NCI-H524 treated with DMSO at 0.1 percent for 48 hours (cell line): ENCODE data around the gene ASCC1.
"Not testable (repeated sequence)": the region's sequence is repeated elsewhere in the genome, so short reads cannot be mapped to it uniquely, and the experiment has no call there.

Experiments used
- DNase-seq: peaks from one replicate; lab custom pipeline; 2025; lab: John Stamatoyannopoulos, UW

ASCC1 gene

DNA sequence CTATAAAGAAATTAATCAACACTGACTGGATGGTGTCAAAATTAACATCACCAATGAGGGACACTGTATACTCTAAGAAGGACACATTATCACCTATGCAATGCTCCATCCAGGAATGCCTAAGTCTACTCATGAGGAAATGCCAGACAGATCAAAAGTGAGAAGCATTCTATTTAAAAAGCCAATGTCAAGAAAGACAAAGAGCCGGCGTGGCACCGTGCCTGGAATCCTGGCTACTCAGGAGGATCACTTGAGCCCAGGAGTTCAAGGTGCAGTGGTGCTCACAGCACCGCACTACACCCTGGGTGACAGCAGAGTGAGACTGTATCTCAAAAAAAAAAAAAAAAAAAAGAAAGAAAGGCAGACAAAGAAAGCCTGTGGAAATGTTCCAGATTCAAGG lies 45.8 kb downstream of the ASCC1 start:
- DNase-seq = no peak

GRCh38 chr10:72167118-72167517 lies 49.0 kb downstream of the ASCC1 start:
- DNase-seq = no peak

- no peak for DNase-seq
These were observed 51.5 kb downstream of the ASCC1 start for GRCh38 chr10:72164617-72165016.

DNA sequence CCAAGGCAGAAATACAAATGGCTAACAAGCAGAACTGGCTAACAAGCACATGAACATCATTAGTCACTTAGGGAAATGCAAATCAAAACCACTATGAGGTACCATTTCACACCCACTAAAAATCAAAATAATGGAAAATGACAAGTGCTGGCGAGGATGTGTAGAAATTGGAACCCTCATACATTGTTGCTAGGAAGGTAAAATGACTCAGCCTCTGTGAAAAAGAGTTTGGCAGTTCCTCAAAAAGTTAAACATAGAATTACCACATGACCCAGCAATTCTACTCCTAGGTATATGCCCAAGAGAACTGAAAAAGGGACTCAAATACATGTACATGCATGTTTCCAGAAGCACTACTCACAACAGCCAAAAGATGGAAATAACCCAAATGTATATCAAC lies 53.1 kb downstream of the ASCC1 start:
- DNase-seq = no peak

DNA sequence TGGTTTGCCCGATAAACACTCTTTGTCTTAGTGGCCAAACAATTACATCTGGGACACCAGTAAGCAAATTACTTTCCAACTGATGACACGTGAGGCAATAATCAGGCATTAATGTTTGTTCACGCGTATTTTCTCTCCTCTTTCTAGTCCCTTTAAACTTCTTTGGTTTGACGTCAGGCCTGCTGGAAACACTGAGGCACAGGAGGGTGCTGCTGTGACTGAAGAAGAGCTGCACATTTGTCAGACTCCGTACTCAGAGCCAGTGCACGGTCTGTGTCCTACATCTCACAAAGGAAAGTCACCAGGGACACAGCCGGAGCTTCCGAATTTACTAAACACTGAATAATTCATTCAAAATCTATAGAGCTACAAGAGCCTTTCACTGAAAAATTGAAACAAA lies 57.9 kb downstream of the ASCC1 start:
- no peak for DNase-seq

DNA sequence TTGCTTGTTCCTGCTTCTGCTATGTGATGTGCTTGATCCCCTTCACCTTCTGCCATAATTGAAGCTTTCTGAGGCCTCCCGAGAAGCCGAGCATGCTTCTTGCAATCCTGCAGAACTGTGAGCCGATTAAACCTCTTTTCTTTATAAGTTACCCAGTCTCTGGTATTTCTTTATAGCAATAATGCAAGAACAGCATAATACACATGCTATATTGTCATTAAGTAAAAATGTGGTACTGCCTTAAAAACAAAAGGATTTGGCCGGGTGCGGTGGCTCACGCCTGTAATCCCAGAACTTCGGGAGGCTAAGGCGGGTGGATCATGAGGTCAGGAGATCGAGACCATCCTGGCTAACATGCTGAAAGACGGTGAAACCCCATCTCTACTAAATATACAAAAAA lies 59.9 kb downstream of the ASCC1 start:
- DNase-seq = no peak

GRCh38 chr10:72152286-72152685 lies 63.8 kb downstream of the ASCC1 start:
- DNase-seq = no peak

GRCh38 chr10:72150746-72151478 lies 65.2 kb downstream of the ASCC1 start:
- not testable (repeated sequence) for DNase-seq

DNA sequence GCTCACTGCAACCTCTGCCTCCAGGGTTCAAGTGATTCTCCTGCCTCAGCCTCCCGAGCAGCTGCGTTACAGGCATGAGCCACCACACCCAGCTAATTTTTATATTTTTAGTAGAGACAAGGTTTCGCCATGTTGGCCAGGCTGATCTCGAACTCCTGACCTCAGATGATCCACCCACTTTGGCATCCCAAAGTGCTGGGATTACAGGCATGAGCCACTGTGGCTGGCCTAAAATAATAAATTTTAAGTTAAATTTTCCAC lies 68.8 kb downstream of the ASCC1 start:
- not testable (repeated sequence) for DNase-seq

GRCh38 chr10:72146559-72147323 lies 69.3 kb downstream of the ASCC1 start:
- DNase-seq = no peak

- DNase-seq = no peak
These were observed 70.0 kb downstream of the ASCC1 start for GRCh38 chr10:72146071-72146470.

DNA sequence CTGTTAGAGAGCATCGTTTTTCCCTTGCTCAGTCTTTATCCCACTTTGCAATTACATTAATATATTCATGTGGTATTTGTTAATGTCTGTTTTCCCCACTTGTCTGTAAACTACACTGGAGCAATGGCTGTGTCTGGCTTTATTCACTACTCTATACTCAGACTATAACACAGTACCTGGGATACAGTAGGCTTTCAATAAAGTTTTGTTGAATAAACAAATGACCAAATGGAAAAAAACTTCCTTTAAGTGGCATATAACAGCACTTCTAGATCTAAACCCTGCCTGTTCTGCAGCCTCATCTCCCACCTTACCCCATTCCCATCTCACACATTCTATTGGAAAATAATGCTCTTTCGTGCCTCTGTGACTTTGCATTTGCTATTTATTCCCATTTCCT lies 70.4 kb downstream of the ASCC1 start:
- no peak for DNase-seq

DNA sequence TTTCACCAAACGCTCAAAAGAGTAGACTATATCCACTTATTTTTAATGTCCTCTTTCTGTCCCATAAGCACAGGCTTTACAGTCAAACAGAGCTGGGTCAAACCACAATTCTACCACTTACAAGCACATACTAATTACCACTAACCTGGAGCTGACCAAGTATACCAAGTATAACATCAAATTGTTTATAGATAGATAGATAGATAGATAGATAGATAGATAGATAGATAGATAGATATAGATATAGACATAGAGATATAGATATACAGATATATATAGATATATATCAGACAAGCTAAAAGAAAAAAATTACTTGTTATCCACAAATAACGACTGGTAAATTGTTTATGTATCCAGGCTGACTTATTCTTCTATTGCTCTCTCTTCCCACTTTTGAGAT lies 75.2 kb downstream of the ASCC1 start:
- no peak for DNase-seq

- DNase-seq = no peak
These were observed 75.9 kb downstream of the ASCC1 start for GRCh38 chr10:72140174-72140573.

GRCh38 chr10:72137583-72137982 lies 78.5 kb downstream of the ASCC1 start:
- DNase-seq = no peak

GRCh38 chr10:72136225-72136624 lies 79.9 kb downstream of the ASCC1 start:
- DNase-seq = not testable (repeated sequence)

- DNase-seq = no peak
These were observed 81.0 kb downstream of the ASCC1 start for GRCh38 chr10:72134785-72135767.

DNA sequence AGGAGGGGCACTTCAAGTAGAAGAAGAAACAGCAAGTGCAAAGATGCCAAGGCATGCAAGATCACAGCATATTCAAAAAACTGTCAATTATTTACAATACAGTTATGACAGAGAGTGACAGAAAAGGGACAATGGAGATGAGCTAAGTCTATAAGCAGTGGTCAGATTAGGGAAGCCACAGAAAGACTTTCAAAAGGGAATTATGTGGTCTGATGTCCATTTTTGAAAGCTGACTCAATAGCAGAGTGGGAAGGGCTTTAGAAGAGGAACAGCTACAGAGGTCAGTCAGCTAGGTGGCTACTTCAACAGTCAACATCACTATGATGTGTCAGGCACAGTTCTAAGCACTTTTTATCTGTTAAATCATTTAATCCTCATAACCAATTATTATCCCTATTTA lies 82.6 kb downstream of the ASCC1 start:
- no peak for DNase-seq

GRCh38 chr10:72132854-72133253 lies 83.2 kb downstream of the ASCC1 start:
- no peak for DNase-seq

DNA sequence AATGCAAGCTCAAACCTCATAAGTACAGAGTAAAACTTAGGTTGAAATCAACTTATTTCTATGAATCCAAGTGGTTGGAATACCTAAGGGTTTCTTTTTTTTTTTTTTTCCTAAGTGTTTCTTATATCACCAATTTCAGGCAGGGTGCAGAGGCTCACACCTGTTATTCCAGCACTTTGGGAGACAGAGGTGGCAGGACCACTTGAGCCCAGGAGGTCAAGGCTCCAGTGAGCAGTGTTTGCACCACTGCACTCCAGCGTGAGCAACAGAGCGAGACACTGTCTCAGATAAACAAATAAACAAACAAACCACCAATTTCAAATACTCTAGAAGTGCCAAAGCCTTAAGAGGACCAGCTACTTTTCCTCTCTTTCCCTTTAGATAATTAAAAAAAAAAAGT lies 88.5 kb downstream of the ASCC1 start:
- DNase-seq = no peak

DNA sequence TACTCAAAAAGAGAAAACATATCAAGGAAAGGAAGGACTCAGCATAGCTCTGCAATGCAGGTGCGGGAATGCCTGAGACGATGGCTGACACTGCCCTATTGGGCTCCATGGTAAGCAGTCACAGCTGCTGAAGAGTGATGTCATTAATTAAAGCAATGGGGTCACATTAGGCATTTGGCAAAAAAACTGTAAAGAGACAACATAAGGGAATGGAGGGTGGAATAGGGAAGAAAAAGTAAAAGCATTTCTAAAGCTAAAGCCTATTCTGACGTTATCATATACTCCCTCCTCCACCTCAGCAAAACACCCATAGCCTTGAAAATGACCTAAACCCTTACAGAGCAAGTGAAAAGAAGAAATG lies 89.2 kb downstream of the ASCC1 start:
- no peak for DNase-seq

GRCh38 chr10:72126184-72126871 lies 89.7 kb downstream of the ASCC1 start:
- DNase-seq = no peak
